Common myeloid progenitor, CD34-positive (primary cell): ENCODE data around the gene ZSCAN10.

Source experiments
- CTCF ChIA-PET: fragments of 350-600 bp; sonication (Branson Sonifier 250); formaldehyde crosslinking; loops from one replicate; lab custom pipeline; 2021; ENCODE audit warnings: antibody characterized with exemption; lab: Charles Lee
- POLR2A ChIA-PET: fragments of 350-600 bp; sonication (Branson Sonifier 250); formaldehyde crosslinking; loops from one replicate; lab custom pipeline; 2021; ENCODE audit warnings: antibody characterized with exemption; lab: Charles Lee
- DNase-seq, 3 donors: peaks; one replicate each; pipeline versions ENCODE4 v3.0.0 to v3.0.0-alpha.2; 2013
- H3K27ac ChIP-seq, 2 experiments: 1 replicate in 1 of 2; 2 replicates in 1 of 2; pipeline ENCODE4 v1.7.0; 2013; ENCODE audit warnings: inconsistent platforms in 2 of 2, low read length in 2 of 2, mild to moderate bottlenecking in 2 of 2, low read depth in 1 of 2, moderate library complexity in 1 of 2; ENCODE audit not compliant: severe bottlenecking in 2 of 2, insufficient read depth in 1 of 2, poor library complexity in 1 of 2
- H3K27me3 ChIP-seq, 5 experiments: replicated peaks in 2 of 5; 1 replicate in 3 of 5; 2 replicates in 2 of 5; pipeline versions ENCODE4 v1.6.1 to v1.7.0; 2013; ENCODE audit warnings: low read length in 4 of 5, mild to moderate bottlenecking in 2 of 5, moderate library complexity in 2 of 5, inconsistent platforms in 1 of 5; ENCODE audit not compliant: insufficient read depth in 5 of 5, control insufficient read depth in 4 of 5
- H3K36me3 ChIP-seq, 4 experiments: 1 replicate in 2 of 4; 2 replicates in 2 of 4; pipeline versions ENCODE4 v1.6.1 to v1.7.0; 2013; ENCODE audit warnings: low read length in 3 of 4, control low read depth in 1 of 4, mild to moderate bottlenecking in 1 of 4; ENCODE audit not compliant: control insufficient read depth in 4 of 4, insufficient read depth in 4 of 4
- H3K4me1 ChIP-seq, 4 experiments: 1 replicate in 3 of 4; 2 replicates in 1 of 4; pipeline versions ENCODE4 v1.6.1 to v1.7.1; 2013; ENCODE audit warnings: low read length in 3 of 4, mild to moderate bottlenecking in 3 of 4, control low read depth in 1 of 4, inconsistent platforms in 1 of 4, moderate library complexity in 1 of 4; ENCODE audit not compliant: control insufficient read depth in 4 of 4, insufficient read depth in 4 of 4; ENCODE audit errors: control extremely low read depth in 1 of 4
- H3K4me3 ChIP-seq, 7 experiments: 1 replicate in 4 of 7; 2 replicates in 3 of 7; pipeline versions ENCODE4 v1.5.1 to v1.7.0; 2013; ENCODE audit warnings: mild to moderate bottlenecking in 7 of 7, low read length in 6 of 7, moderate library complexity in 6 of 7, inconsistent platforms in 2 of 7, low read depth in 2 of 7, control low read depth in 1 of 7; ENCODE audit not compliant: insufficient read depth in 4 of 7, control insufficient read depth in 1 of 7; ENCODE audit errors: extremely low read depth in 1 of 7
- H3K9me3 ChIP-seq, 5 experiments: 1 replicate in 4 of 5; 2 replicates in 1 of 5; pipeline versions ENCODE4 v1.6.1 to v1.7.1; 2013; ENCODE audit warnings: low read length in 4 of 5, mild to moderate bottlenecking in 2 of 5, inconsistent platforms in 1 of 5, low read depth in 1 of 5, moderate library complexity in 1 of 5; ENCODE audit not compliant: control insufficient read depth in 4 of 5, insufficient read depth in 2 of 5; ENCODE audit errors: control extremely low read depth in 1 of 5
- WGBS: methylation state at CpG from one replicate; pipeline ENCODE4 v1.1.5; 2013; ENCODE audit not compliant: insufficient coverage; 5-methylcytosine and 5-hydroxymethylcytosine counted together

Gene ZSCAN10

DNA sequence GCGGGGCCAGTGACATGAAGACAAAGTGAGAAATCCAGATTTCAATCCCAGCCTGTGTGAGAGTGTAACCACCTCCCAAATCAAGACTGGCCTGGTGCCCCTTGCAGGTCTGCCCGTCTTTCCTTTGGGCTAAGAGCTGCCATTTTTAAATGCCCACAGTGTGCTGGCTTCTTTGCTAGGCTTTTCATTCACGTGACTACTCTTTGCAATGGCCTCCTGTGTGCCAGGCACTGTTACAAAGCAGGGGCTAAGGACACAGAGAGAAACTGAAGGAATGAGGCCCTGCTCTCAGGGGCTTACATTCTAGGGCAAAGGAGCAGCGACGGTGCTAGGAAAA, 269 bp upstream of the ZSCAN10 start:
- H3K4me1 ChIP-seq = peaks cover 10 to 41% (median 35%) of the 10 kb centered on the region in 4 experiments

DNA sequence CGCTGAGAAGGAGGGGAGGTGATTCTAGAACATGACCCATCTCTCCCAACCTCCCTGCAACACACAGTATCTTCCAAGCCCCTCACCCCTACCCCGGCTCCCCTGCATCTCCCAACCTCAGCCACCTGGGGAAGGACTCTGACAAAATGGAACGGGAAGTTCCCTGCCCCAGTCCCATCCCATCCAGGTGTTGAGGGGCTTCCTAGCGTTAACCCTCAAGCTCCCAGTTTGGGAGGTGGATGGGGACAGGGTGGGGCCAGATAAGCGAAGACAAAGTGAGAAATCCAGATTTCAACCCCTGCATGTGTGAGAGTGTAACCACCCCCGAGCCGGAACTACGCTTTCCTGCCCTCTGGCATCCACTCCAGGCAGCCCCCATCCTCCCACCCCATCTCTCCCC, 1.8 kb downstream of the ZSCAN10 start:
- Histone ChIP-seq H3K27me3 (no peaks in the 10 kb centered on the region), H3K4me1 (peaks cover 10 to 33% (median 32%) of the 10 kb centered on the region in 4 experiments), H3K9me3 (no peaks in the 10 kb centered on the region), H3K36me3 (no peaks in the 10 kb centered on the region), H3K27ac (no peak overlapping the region), H3K4me3 (no peak overlapping the region)
- WGBS = 69% methylated on average over 6 of the region's 8 CpGs
- ChIA-PET CTCF (interaction anchor here (0.6 to 8.2 kb wide), 7 partner anchors 10 to 498 kb away, joined by 3 to 103 read pairs (median 9); no protein-coding TSS in a partner anchor), POLR2A (no interaction called here)
- DNase-seq = no peak

More for the DNA sequence above, 269 bp upstream of the ZSCAN10 start:
- Histone ChIP-seq H3K27me3 (no peaks in the 10 kb centered on the region), H3K27ac (no peak overlapping the region), H3K9me3 (no peaks in the 10 kb centered on the region), H3K4me3 (peak overlapping the region in 1 of 7 experiments; percentile 59), H3K36me3 (no peaks in the 10 kb centered on the region)
- DNase-seq = no peak
- POLR2A ChIA-PET = no interaction called here
- WGBS = 96% methylated on average over 5 of the region's 5 CpGs
- CTCF ChIA-PET = interaction anchor here (1.3 to 8.2 kb wide), 5 partner anchors 9 to 38 kb away, joined by 3 to 103 read pairs (median 9); no protein-coding TSS in a partner anchor

DNA sequence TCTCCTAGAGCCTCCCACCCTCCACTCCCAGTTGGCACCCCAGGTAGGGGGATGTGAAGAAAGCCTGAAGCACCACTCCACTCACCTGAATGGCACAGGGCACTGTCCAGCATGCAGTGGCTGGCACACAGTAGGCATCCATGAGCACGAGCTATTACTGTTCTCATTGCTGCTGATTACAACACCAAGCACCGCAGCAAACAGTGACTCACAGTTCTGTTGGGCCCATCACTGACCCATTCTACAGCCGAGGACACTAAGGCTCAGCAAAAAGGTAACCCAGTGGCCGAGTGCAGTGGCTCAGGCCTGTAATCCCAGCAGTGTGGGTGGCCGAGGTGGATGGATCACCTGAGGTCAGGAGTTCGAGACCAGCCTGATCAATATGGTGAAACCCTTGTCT, 2.7 kb downstream of the ZSCAN10 start:
- no peak for DNase-seq
- ChIA-PET CTCF (interaction anchor here (0.6 to 8.2 kb wide), 15 partner anchors 11 to 75 kb away, joined by 3 to 103 read pairs (median 4); no protein-coding TSS in a partner anchor), POLR2A (no interaction called here)
- Histone ChIP-seq H3K36me3 (no peaks in the 10 kb centered on the region), H3K27ac (no peak overlapping the region), H3K4me1 (peaks cover 10 to 32% (median 27%) of the 10 kb centered on the region in 4 experiments), H3K9me3 (no peaks in the 10 kb centered on the region), H3K4me3 (no peak overlapping the region), H3K27me3 (no peaks in the 10 kb centered on the region)
- WGBS = 97% methylated on average over 5 of the region's 6 CpGs

DNA sequence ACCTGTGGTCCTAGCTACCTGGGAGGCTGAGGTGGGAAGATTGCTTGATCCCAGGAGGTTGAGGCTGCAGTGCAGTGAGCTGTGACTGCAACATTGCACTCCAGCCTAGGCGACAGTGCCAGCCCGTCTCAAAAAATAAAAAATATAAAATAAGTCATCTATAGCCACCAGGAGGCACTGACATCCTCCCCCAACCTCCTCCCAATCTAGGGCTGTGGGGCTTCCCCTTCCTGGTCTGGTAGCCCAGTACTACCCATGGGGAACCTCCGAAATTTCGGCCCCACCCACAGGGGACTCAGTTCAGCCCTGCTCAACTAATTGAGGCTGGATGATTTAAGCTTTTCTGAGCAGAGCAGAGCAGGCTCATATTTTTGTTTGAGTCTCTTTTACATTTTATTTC, 3.2 kb downstream of the ZSCAN10 start:
- Histone ChIP-seq H3K27me3 (no peaks in the 10 kb centered on the region), H3K27ac (no peak overlapping the region)
- 0% methylated on average over 1 of the region's 4 CpGs for WGBS

DNA sequence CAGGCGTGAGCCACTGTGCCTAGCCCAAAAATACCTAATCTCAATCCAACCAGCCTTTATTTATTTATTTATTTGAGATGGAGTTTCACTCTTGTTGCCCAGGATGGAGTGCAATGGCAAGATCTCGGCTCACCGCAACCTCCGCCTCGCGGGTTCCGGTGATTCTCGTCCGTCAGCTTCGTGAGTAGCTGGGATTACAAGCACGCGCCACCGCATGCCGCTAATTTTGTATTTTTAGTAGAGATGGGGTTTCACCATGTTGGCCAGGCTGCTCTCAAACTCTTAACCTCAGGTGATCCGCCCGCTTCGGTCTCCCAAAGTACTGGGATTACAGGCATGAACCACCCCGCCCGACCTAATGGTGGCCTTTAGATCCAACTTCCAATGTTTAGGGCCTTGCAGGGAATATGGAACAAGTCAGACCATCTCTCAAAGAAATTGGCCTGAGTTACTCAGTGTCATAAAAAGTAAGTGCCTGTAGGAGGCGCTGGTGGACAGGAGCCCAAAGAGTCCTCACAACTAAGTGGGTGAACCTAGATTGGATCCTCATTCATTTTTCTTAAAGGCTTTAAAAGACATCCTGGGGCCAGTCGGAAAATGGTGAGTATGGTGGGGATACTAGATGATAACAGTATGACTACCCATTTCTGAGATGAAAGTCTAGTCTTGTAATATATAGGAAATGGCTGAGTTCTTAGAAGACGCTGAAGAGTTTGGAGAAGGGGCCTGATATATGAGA, 4.6 kb downstream of the ZSCAN10 start:
- H3K4me3 ChIP-seq = no peak overlapping the region
- no peak overlapping the region for H3K27ac ChIP-seq
- DNase-seq = peak; percentile 56 to 81 (median 69)
- H3K9me3 ChIP-seq = no peaks in the 10 kb centered on the region
- WGBS = 96% methylated on average over 17 of the region's 22 CpGs
- ChIA-PET CTCF (interaction anchor here (0.9 to 8.2 kb wide), 3 partner anchors 21 to 33 kb away, joined by 3 to 103 read pairs (median 3); no protein-coding TSS in a partner anchor), POLR2A (no interaction called here)
- peaks cover 0 to 21% (median 11%) of the 10 kb centered on the region in 4 experiments for H3K4me1 ChIP-seq
- H3K27me3 ChIP-seq = no peaks in the 10 kb centered on the region
- H3K36me3 ChIP-seq = no peaks in the 10 kb centered on the region

More for the DNA sequence above, 3.2 kb downstream of the ZSCAN10 start:
- CTCF ChIA-PET = interaction anchor here (0.6 to 8.2 kb wide), 20 partner anchors 12 to 371 kb away, joined by 3 to 103 read pairs (median 4); no protein-coding TSS in a partner anchor
- Histone ChIP-seq H3K4me1 (peaks cover 10 to 30% (median 22%) of the 10 kb centered on the region in 4 experiments), H3K36me3 (no peaks in the 10 kb centered on the region), H3K4me3 (peak overlapping the region in 1 of 7 experiments; percentile 28), H3K9me3 (no peaks in the 10 kb centered on the region)
- POLR2A ChIA-PET = interaction anchor here (0.6 kb wide), 1 partner anchor 20 kb away, joined by 3 read pairs; no protein-coding TSS in a partner anchor
- DNase-seq = peak; percentile 81 to 87 (median 86)

DNA sequence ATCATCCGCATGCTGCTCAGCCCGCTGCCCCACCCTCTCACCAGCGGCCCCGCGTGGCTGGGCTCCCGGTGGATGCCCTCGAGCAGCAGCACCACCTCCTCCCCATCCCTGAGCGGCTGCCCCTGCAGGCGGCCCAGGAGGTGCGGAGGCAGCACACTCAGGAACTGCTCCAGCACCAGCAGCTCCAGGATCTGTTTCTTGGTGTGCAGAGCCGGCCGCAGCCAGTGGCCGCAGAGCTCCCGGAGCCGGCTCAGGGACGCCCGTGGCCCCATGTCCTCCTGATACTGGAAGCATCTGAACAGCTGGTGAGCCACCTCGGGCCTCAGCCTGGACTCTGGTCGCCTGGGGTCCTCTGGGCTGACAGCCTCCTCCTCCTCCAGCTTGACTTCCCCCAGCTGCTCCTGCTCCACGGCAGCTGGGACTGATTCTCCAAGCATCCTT, 6.6 kb downstream of the ZSCAN10 start:
- H3K27me3 ChIP-seq = no peaks in the 10 kb centered on the region
- ChIA-PET CTCF (interaction anchor here (0.6 to 8.7 kb wide), 7 partner anchors 9 to 34 kb away, joined by 3 to 54 read pairs (median 4); no protein-coding TSS in a partner anchor), POLR2A (no interaction called here)
- H3K4me1 ChIP-seq = peaks cover 0 to 37% (median 23%) of the 10 kb centered on the region in 4 experiments
- H3K27ac ChIP-seq = no peak overlapping the region
- no peak overlapping the region for H3K4me3 ChIP-seq
- no peak for DNase-seq
- no peaks in the 10 kb centered on the region for H3K36me3 ChIP-seq
- no peaks in the 10 kb centered on the region for H3K9me3 ChIP-seq
- WGBS = 96% methylated on average over 17 of the region's 20 CpGs

DNA sequence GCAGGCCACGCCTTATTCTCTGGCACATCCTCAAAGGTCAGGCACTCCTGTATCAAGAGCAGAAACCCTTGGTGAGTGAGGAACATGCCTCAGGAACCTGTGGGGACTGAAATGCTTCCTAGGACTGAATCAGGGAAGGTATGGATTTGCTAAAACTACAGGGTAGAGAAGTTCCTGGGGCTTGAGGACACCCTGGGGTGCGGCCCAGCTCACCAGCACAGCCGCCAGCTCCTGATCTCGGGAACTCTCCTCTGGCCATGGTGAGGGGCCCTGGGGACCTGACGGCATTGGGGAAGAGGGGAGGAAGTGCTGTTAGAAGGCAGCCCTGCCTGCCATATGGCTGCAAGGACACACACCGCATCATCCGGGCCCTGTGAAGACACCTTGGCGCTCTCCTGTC, 7.5 kb downstream of the ZSCAN10 start:
- no peaks in the 10 kb centered on the region for H3K36me3 ChIP-seq
- DNase-seq = no peak
- no peak overlapping the region for H3K27ac ChIP-seq
- no peaks in the 10 kb centered on the region for H3K27me3 ChIP-seq
- WGBS = 98% methylated on average over 8 of the region's 8 CpGs
- ChIA-PET POLR2A (no interaction called here), CTCF (interaction anchor here (0.6 to 8.7 kb wide), 8 partner anchors 8 to 93 kb away, joined by 3 to 54 read pairs (median 6); partner anchors contain the start of gene ZSCAN10)
- no peaks in the 10 kb centered on the region for H3K9me3 ChIP-seq
- no peak overlapping the region for H3K4me3 ChIP-seq
- H3K4me1 ChIP-seq = peaks cover 3 to 47% (median 33%) of the 10 kb centered on the region in 4 experiments
